ENCODE data around the gene CCL19.

The CCL19 gene

GRCh38 chr9:34693560-34693959 is 2.5 kb upstream of the CCL19 start:
- DNase-seq: no peak

GRCh38 chr9:34691936-34692315 is 850 bp upstream of the CCL19 start:
- no peak for DNase-seq

- no peak for DNase-seq
These were observed 1.6 kb downstream of the CCL19 start for GRCh38 chr9:34689512-34689911.

- no peak for DNase-seq
These were observed 2.0 kb downstream of the CCL19 start for GRCh38 chr9:34689116-34689470.

GRCh38 chr9:34688329-34689115 is 2.6 kb downstream of the CCL19 start:
- no peak for DNase-seq

- no peak for DNase-seq
These were observed 3.6 kb downstream of the CCL19 start for GRCh38 chr9:34687276-34688030.

- no peak for DNase-seq
These were observed 4.3 kb downstream of the CCL19 start for GRCh38 chr9:34686732-34687131.

- DNase-seq: no peak
These were observed 4.8 kb downstream of the CCL19 start for GRCh38 chr9:34686231-34686630.

- DNase-seq: no peak
These were observed 5.5 kb downstream of the CCL19 start for GRCh38 chr9:34685591-34685990.

- DNase-seq: no peak
These were observed 6.3 kb downstream of the CCL19 start for GRCh38 chr9:34684816-34685215.

- no peak for DNase-seq
These were observed 6.9 kb downstream of the CCL19 start for GRCh38 chr9:34684145-34684544.

GRCh38 chr9:34675869-34676268 is 15.2 kb downstream of the CCL19 start:
- DNase-seq: no peak

- no peak for DNase-seq
These were observed 15.9 kb downstream of the CCL19 start for GRCh38 chr9:34675048-34675714.

- DNase-seq: no peak
These were observed 16.6 kb downstream of the CCL19 start for GRCh38 chr9:34674440-34674839.

- DNase-seq: no peak
These were observed 19.8 kb downstream of the CCL19 start for GRCh38 chr9:34671307-34671706.

- no peak for DNase-seq
These were observed 21.1 kb downstream of the CCL19 start for GRCh38 chr9:34669809-34670562.

- DNase-seq: peak; percentile 81
These were observed 25.5 kb downstream of the CCL19 start for GRCh38 chr9:34665381-34666250.

- DNase-seq: no peak
These were observed 26.1 kb downstream of the CCL19 start for GRCh38 chr9:34665067-34665380.

- no peak for DNase-seq
These were observed 26.6 kb downstream of the CCL19 start for GRCh38 chr9:34664281-34665066.

- DNase-seq: no peak
These were observed 27.8 kb downstream of the CCL19 start for GRCh38 chr9:34663303-34663605.

- no peak for DNase-seq
These were observed 28.4 kb downstream of the CCL19 start, which contains the start of gene CCL27 for GRCh38 chr9:34662526-34663302. CCL27 (minus strand) TSS chr9:34662657; CDS start chr9:34662633, 24 bp downstream.

Data from NCI-H2171 (cell line).